ENCODE results near the gene LSM4. TPM values are rescaled to one million over a fixed set of nuclear protein-coding genes. Genes with fewer than 3 reads are reported as not detected.

Gene LSM4
- total and polyA plus RNA-seq, 2 of the 13 experiments (the other 11 are each of a cell fraction or from before 2014, with no cell fraction given) = 65.8 to 166 TPM

- TF ChIP-seq, protein P1, sequence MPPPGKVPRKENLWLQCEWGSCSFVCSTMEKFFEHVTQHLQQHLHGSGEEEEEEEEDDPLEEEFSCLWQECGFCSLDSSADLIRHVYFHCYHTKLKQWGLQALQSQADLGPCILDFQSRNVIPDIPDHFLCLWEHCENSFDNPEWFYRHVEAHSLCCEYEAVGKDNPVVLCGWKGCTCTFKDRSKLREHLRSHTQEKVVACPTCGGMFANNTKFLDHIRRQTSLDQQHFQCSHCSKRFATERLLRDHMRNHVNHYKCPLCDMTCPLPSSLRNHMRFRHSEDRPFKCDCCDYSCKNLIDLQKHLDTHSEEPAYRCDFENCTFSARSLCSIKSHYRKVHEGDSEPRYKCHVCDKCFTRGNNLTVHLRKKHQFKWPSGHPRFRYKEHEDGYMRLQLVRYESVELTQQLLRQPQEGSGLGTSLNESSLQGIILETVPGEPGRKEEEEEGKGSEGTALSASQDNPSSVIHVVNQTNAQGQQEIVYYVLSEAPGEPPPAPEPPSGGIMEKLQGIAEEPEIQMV (CRISPR knock-in tag; IDR thresholded peaks at IDR 0.05; ENCODE audit: low read depth) = no peak
- peak; percentile 67 for TF ChIP-seq SPEN (CRISPR knock-in tag; IDR thresholded peaks at IDR 0.05; ENCODE audit: low read depth)
- peak; percentile 52 for TF ChIP-seq ZNF629 (CRISPR knock-in tag; conservative IDR thresholded peaks at IDR 0.05)
- TF ChIP-seq ZNF644 (CRISPR knock-in tag; IDR thresholded peaks at IDR 0.05; ENCODE audit: low read depth) = peak; percentile 56
- no peak for TF ChIP-seq HMGA1 (CRISPR knock-in tag; conservative IDR thresholded peaks at IDR 0.05)
- TF ChIP-seq U2AF1 (optimal IDR thresholded peaks at IDR 0.05; ENCODE audit: low read depth, low read length) = peak; percentile 33
- peak; percentile 64 for TF ChIP-seq NR2C2 (CRISPR knock-in tag; IDR thresholded peaks at IDR 0.05; ENCODE audit: borderline replicate concordance)
- no peak for TF ChIP-seq FOXA1 (IDR thresholded peaks at IDR 0.05)
- peak; percentile 5 for TF ChIP-seq FOXA1 (CRISPR knock-in tag; IDR thresholded peaks at IDR 0.05)
- 0 out of 2 replicates have a peak, but pooled peaks have one; percentile 58 for TF ChIP-seq ZNF839 (CRISPR knock-in tag; IDR thresholded peaks at IDR 0.05; ENCODE audit: borderline replicate concordance)
- 0 out of 2 replicates have a peak, but pooled peaks have one; percentile 43 for TF ChIP-seq ZNF546 (CRISPR knock-in tag; conservative IDR thresholded peaks at IDR 0.05)
- TF ChIP-seq ZBTB46 (CRISPR knock-in tag; IDR thresholded peaks at IDR 0.05; ENCODE audit: borderline replicate concordance) = peak; percentile 55; the same call in 1 of the 2 replicates
- TF ChIP-seq, protein P2, sequence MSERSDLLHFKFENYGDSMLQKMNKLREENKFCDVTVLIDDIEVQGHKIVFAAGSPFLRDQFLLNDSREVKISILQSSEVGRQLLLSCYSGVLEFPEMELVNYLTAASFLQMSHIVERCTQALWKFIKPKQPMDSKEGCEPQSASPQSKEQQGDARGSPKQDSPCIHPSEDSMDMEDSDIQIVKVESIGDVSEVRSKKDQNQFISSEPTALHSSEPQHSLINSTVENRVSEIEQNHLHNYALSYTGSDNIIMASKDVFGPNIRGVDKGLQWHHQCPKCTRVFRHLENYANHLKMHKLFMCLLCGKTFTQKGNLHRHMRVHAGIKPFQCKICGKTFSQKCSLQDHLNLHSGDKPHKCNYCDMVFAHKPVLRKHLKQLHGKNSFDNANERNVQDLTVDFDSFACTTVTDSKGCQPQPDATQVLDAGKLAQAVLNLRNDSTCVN (CRISPR knock-in tag; IDR thresholded peaks at IDR 0.05; ENCODE audit: borderline replicate concordance) = no peak
- TF ChIP-seq NCOA2 (CRISPR knock-in tag; IDR thresholded peaks at IDR 0.05) = peak; percentile 61; the same call in 1 of the 2 replicates
- TF ChIP-seq ZNF816 (CRISPR knock-in tag; IDR thresholded peaks at IDR 0.05; ENCODE audit: borderline replicate concordance) = peak; percentile 52; the same call in 1 of the 2 replicates
- peak; percentile 54; the same call in 1 of the 2 replicates for TF ChIP-seq ZKSCAN5 (CRISPR knock-in tag; IDR thresholded peaks at IDR 0.05)
- TF ChIP-seq ATF4 (CRISPR knock-in tag; IDR thresholded peaks at IDR 0.05) = no peak
- 0 out of 2 replicates have a peak, but pooled peaks have one; percentile 40 for TF ChIP-seq RFXAP (CRISPR knock-in tag; IDR thresholded peaks at IDR 0.05; ENCODE audit: borderline replicate concordance)
- no peak for TF ChIP-seq NFKBIZ (CRISPR knock-in tag; IDR thresholded peaks at IDR 0.05)
- peak; percentile 89 for TF ChIP-seq JUN (CRISPR knock-in tag; IDR thresholded peaks at IDR 0.05)
- peak; percentile 14; the same call in 1 of the 2 replicates for TF ChIP-seq SALL2 (CRISPR knock-in tag; IDR thresholded peaks at IDR 0.05)
- TF ChIP-seq KDM4B (CRISPR knock-in tag; IDR thresholded peaks at IDR 0.05) = peak; percentile 58; the same call in 1 of the 2 replicates
- TF ChIP-seq, protein P3, sequence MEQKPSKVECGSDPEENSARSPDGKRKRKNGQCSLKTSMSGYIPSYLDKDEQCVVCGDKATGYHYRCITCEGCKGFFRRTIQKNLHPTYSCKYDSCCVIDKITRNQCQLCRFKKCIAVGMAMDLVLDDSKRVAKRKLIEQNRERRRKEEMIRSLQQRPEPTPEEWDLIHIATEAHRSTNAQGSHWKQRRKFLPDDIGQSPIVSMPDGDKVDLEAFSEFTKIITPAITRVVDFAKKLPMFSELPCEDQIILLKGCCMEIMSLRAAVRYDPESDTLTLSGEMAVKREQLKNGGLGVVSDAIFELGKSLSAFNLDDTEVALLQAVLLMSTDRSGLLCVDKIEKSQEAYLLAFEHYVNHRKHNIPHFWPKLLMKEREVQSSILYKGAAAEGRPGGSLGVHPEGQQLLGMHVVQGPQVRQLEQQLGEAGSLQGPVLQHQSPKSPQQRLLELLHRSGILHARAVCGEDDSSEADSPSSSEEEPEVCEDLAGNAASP (CRISPR knock-in tag; IDR thresholded peaks at IDR 0.05; ENCODE audit: borderline replicate concordance) = peak; percentile 78; the same call in 1 of the 2 replicates
- peak; percentile 74 for TF ChIP-seq ZFY (CRISPR knock-in tag; IDR thresholded peaks at IDR 0.05)
Observed at GRCh38 chr19:18274781-18275356, 48.0 kb downstream of the LSM4 start (continued).
